PFSK-1 (cell line): ENCODE data around the gene IDUA. TPM values are rescaled to one million over a fixed set of nuclear protein-coding genes. Genes with fewer than 3 reads are reported as not detected.

ENCODE experiments used
- FOXP2 ChIP-seq: optimal IDR thresholded peaks from 2 replicates; pipeline ENCODE3; 2011; ENCODE audit warnings: borderline replicate concordance, control low read depth, inconsistent platforms; ENCODE audit not compliant: insufficient read depth; ENCODE audit errors: extremely low read length, extremely low read depth
- POLR2AphosphoS5 ChIP-seq: IDR thresholded peaks from 2 replicates; pipeline ENCODE4 v1.6.1; 2012; ENCODE audit warnings: low read depth, mild to moderate bottlenecking, control low read depth, low read length, moderate library complexity
- SIN3A ChIP-seq: IDR thresholded peaks from 2 replicates; pipeline ENCODE4 v1.6.1; 2012; ENCODE audit warnings: mild to moderate bottlenecking, low read length, moderate library complexity, borderline replicate concordance; ENCODE audit not compliant: insufficient read depth
- TAF1 ChIP-seq: IDR thresholded peaks from 2 replicates; pipeline ENCODE4 v1.6.1; 2012; ENCODE audit warnings: low read length, control low read depth, borderline replicate concordance; ENCODE audit not compliant: insufficient read depth
- polyA plus RNA-seq: library from polyadenylated mRNA; unstranded; fragments of >200 nt; gene quantifications from one replicate; pipeline ENCODE4 v1.2.1, GENCODE V29; 2012; ENCODE audit warnings: low read depth, missing spikeins; ENCODE audit not compliant: insufficient read length
- TF ChIP-seq, protein P1 (sequence below), 2 experiments: IDR thresholded peaks; 2 replicates each; pipeline versions ENCODE4 v1.6.1 to v1.8.0; 2011 to 2012; ENCODE audit warnings: low read depth in 2 of 2, low read length in 2 of 2, control low read depth in 1 of 2, inconsistent platforms in 1 of 2, mild to moderate bottlenecking in 1 of 2, moderate library complexity in 1 of 2; ENCODE audit not compliant: insufficient read depth in 1 of 2

Gene IDUA
- polyA plus RNA-seq: 17.5 TPM

DNA sequence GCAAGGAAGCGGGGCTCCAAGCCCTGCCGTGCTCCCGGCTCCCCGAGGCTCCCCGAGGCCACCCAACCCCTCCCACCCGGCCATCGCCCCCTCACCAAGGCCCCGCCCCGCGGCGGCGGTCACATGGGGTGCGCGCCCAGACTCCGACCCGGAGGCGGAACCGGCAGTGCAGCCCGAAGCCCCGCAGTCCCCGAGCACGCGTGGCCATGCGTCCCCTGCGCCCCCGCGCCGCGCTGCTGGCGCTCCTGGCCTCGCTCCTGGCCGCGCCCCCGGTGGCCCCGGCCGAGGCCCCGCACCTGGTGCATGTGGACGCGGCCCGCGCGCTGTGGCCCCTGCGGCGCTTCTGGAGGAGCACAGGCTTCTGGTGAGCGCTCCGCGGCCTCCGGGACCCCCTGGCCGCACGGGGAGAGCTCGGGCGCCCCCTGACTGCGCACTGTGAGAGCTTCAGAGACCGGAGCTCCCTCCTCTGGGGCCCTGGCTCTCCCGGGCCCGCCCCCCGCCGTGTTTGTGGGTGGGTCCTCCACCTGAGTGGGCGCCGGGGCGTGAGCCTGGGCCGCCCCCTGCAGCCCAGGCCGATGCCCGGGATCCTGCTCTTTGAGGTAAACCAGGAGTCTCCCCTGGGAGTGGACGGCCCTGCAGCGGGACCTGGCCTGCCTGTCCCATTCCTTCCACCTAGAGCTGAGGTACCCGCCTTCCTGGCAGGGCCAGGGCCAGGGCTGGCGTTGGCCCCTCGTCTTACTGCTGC lies at the start of gene IDUA:
IDUA (plus strand) TSS at position 166 of the 745 bp plus-strand sequence; CDS start at position 207, 41 bp downstream.
- TF ChIP-seq TAF1 (no peak), SIN3A (no peak)

DNA sequence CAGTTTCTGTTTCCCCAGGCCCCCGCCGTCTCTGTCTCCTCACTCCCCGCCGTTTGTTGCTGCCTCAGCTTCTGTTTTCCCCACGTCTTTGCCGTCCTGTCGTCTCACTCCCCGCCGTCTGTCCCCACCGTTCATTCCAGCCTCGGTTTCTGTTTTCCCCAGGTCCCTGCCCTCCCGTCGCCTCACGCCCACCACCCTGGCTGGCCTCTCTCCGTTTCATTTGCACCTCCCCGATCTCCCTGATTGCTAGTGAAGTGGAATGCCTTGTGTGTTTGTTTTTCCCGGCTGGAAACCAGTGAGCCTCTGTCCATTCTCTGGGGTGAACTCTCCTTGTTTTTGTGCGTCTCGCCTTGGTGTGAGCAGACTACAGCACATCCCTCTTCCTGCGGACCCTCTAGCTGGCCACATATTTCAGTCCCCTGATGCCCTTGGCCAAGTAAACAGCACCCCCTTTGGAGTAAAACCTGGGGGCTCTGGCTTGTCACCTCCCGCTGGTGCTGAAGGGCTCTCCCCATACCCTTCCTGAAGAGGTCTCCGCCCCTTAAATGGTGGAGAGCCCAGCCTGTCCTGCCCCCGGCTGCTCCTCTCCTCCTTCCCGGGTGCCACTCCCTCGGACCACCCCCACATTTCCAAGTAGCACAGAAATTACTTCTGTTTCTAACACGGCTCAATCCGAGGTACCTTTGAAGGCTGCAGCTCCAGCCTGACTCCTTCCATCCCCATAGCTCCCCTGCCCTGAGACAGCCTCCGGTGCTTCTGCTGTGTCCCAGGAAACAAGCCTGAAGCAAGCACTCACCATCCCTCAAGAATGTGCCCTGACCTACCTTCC lies 41.4 kb upstream of the IDUA start:
- no peak for TF ChIP-seq POLR2AphosphoS5

DNA sequence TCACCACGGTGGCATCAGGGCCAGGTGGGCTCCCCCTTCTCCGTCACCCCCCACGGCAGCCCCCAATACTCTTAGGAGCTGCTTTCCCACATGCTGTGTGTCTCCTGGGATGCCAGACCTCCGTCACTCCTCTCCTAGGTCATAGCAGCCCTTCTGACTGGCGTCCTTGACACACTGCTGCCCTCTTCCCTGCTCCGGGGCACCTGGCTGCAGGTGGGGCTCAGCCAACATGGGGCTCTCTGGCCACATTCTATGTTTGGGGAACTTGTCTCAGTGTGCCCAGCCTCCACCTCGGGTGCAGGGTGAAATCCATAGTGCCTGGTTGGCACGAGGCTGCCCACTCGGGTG lies 40.8 kb upstream of the IDUA start:
- no peak for TF ChIP-seq FOXP2
- TF ChIP-seq POLR2AphosphoS5: no peak
- TF ChIP-seq, protein P1, sequence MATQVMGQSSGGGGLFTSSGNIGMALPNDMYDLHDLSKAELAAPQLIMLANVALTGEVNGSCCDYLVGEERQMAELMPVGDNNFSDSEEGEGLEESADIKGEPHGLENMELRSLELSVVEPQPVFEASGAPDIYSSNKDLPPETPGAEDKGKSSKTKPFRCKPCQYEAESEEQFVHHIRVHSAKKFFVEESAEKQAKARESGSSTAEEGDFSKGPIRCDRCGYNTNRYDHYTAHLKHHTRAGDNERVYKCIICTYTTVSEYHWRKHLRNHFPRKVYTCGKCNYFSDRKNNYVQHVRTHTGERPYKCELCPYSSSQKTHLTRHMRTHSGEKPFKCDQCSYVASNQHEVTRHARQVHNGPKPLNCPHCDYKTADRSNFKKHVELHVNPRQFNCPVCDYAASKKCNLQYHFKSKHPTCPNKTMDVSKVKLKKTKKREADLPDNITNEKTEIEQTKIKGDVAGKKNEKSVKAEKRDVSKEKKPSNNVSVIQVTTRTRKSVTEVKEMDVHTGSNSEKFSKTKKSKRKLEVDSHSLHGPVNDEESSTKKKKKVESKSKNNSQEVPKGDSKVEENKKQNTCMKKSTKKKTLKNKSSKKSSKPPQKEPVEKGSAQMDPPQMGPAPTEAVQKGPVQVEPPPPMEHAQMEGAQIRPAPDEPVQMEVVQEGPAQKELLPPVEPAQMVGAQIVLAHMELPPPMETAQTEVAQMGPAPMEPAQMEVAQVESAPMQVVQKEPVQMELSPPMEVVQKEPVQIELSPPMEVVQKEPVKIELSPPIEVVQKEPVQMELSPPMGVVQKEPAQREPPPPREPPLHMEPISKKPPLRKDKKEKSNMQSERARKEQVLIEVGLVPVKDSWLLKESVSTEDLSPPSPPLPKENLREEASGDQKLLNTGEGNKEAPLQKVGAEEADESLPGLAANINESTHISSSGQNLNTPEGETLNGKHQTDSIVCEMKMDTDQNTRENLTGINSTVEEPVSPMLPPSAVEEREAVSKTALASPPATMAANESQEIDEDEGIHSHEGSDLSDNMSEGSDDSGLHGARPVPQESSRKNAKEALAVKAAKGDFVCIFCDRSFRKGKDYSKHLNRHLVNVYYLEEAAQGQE (IDR thresholded peaks at IDR 0.05; ENCODE audit: insufficient read depth in 1 of 2, low read depth in 2 of 2, low read length in 2 of 2): no peak
- TF ChIP-seq TAF1: no peak
- TF ChIP-seq SIN3A: no peak

DNA sequence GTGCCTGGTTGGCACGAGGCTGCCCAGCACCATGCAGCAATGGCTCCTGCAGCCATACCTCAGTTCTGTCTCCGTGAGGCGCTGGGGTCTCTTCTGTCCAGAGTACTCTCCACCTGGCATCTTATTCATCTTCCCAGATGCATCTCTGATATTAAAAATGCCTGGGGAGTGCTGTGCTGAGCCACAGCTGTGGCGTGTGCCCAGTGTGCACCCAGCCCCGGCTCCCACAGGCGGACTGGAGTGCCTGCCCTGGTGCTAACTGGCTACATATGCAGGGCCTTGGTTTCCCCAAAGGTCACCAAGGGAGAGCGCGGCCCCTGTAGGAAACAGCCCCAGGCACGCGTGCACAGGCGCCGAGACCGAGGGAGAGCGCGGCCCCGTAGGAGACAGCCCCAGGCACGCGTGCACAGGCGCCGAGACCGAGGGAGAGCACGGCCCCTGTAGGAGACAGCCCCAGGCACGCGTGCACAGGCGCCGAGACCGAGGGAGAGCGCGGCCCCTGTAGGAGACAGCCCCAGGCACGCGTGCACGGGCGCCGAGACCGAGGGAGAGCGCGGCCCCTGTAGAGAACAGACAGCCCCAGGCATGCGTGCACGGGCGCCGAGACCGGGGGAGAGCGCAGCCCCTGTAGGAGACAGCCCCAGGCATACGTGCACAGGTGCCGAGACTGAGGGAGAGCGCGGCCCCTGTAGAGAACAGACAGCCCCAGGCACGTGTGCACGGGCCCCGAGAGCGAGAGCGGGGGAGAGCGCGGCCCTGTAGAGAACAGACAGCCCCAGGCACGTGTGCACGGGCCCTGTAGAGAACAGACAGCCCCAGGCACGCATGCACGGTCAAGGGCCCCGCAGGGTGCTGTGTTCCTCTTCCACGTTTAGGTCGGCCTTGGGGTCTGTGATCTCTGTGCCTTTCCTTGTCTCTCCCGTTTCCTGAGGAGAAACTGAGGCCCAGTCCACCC lies 40.0 kb upstream of the IDUA start:
- TF ChIP-seq, protein P1 (IDR thresholded peaks at IDR 0.05; ENCODE audit: insufficient read depth in 1 of 2, low read depth in 2 of 2, low read length in 2 of 2): no peak
- no peak for TF ChIP-seq SIN3A
- no peak for TF ChIP-seq POLR2AphosphoS5
- TF ChIP-seq TAF1: no peak
- TF ChIP-seq FOXP2: no peak

DNA sequence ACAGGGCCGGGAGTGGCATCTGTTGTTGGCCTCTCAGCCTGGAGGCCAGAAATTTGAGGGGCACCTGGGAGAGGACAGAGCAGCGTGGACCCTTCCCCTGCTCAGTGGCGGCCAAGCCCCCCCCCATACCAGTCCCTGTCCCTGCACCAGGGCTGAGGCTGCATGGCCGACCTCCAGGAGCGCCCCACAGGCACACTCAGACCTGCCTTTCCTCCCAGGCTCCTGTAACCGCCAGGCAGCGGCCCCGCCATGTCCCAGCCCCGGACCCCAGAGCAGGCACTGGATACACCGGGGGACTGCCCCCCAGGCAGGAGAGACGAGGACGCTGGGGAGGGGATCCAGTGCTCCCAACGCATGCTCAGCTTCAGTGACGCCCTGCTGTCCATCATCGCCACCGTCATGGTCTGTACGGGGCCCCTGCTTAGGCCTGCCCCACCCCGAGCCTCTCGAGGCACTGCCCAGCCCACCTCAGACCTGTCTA lies 39.3 kb upstream of the IDUA start:
- TF ChIP-seq, protein P1 (IDR thresholded peaks at IDR 0.05; ENCODE audit: insufficient read depth in 1 of 2, low read depth in 2 of 2, low read length in 2 of 2): no peak
- TF ChIP-seq FOXP2 (no peak), TAF1 (no peak), SIN3A (no peak), POLR2AphosphoS5 (no peak)
